CD4-positive, alpha-beta T cell treated with Interleukin-21 for 1 hour (primary cell): ENCODE results near the gene SDCCAG8.
A peak's percentile ranks its signal among the peaks of the same experiment; 100 is the strongest.

Source experiments
- DNase-seq: peaks from one replicate; pipeline ENCODE4 v3.0.0-alpha.2; 2020

Gene SDCCAG8

GRCh38 chr1:243341074-243341473 lies 85.2 kb downstream of the SDCCAG8 start:
- DNase-seq, result no peak

- peak; percentile 63 for DNase-seq
Observed at GRCh38 chr1:243343970-243344937, 88.4 kb downstream of the SDCCAG8 start.

- DNase-seq, result no peak
Observed at GRCh38 chr1:243345205-243345604, 89.4 kb downstream of the SDCCAG8 start.

- DNase-seq, result no peak
Observed at GRCh38 chr1:243346016-243346415, 90.2 kb downstream of the SDCCAG8 start.

GRCh38 chr1:243346468-243346867 lies 90.6 kb downstream of the SDCCAG8 start:
- DNase-seq, result no peak

- no peak for DNase-seq
Observed at GRCh38 chr1:243348331-243348730, 92.5 kb downstream of the SDCCAG8 start.

- no peak for DNase-seq
Observed at GRCh38 chr1:243349128-243349527, 93.3 kb downstream of the SDCCAG8 start.

- no peak for DNase-seq
Observed at GRCh38 chr1:243351337-243351736, 95.5 kb downstream of the SDCCAG8 start.

- DNase-seq, result peak; percentile 15
Observed at GRCh38 chr1:243354511-243355153, 98.8 kb downstream of the SDCCAG8 start.

- DNase-seq, result no peak
Observed at GRCh38 chr1:243363832-243364231, 108.0 kb downstream of the SDCCAG8 start.

- no peak for DNase-seq
Observed at GRCh38 chr1:243364330-243364729, 108.5 kb downstream of the SDCCAG8 start.

GRCh38 chr1:243364866-243365265 lies 109.0 kb downstream of the SDCCAG8 start:
- DNase-seq, result no peak

- no peak for DNase-seq
Observed at GRCh38 chr1:243367314-243367713, 111.5 kb downstream of the SDCCAG8 start.

- no peak for DNase-seq
Observed at GRCh38 chr1:243374412-243374811, 118.6 kb downstream of the SDCCAG8 start.

- DNase-seq, result no peak
Observed at GRCh38 chr1:243375596-243375995, 119.8 kb downstream of the SDCCAG8 start.

GRCh38 chr1:243378669-243379068 lies 122.8 kb downstream of the SDCCAG8 start:
- no peak for DNase-seq

- DNase-seq, result no peak
Observed at GRCh38 chr1:243379208-243379607, 123.4 kb downstream of the SDCCAG8 start.

GRCh38 chr1:243379706-243380105 lies 123.9 kb downstream of the SDCCAG8 start:
- no peak for DNase-seq

GRCh38 chr1:243388276-243388675 lies 132.4 kb downstream of the SDCCAG8 start:
- no peak for DNase-seq

GRCh38 chr1:243390162-243390791 lies 134.4 kb downstream of the SDCCAG8 start:
- no peak for DNase-seq

GRCh38 chr1:243391355-243391754 lies 135.5 kb downstream of the SDCCAG8 start:
- DNase-seq, result no peak

GRCh38 chr1:243393096-243393495 lies 137.3 kb downstream of the SDCCAG8 start:
- no peak for DNase-seq

- DNase-seq, result no peak
Observed at GRCh38 chr1:243394066-243394465, 138.2 kb downstream of the SDCCAG8 start.
